ENCODE data around the gene LATS2.

- no peak for TF ChIP-seq CTCF (IDR thresholded peaks at IDR 0.05)
- TF ChIP-seq POLR2A (IDR thresholded peaks at IDR 0.05) = no peak
These were observed 7.1 kb downstream of the LATS2 start for GRCh38 chr13:21054313-21054712.

Measured in uterus (tissue), 2 donors.